ENCODE measurements around the gene RNF212.

The RNF212 gene

GRCh38 chr4:1024882-1025545 lies 88.3 kb downstream of the RNF212 start:
- TF ChIP-seq TAF1 (IDR thresholded peaks at IDR 0.05; ENCODE audit: borderline replicate concordance, insufficient read depth, low read length) (no peak), REST (IDR thresholded peaks at IDR 0.05; ENCODE audit: insufficient read depth in 1 of 2, low read depth in 2 of 2, low read length in 2 of 2) (no peak), POLR2AphosphoS5 (IDR thresholded peaks at IDR 0.05; ENCODE audit: low read depth, low read length) (no peak), FOXP2 (optimal IDR thresholded peaks at IDR 0.05; ENCODE audit: borderline replicate concordance, extremely low read depth, extremely low read length, insufficient read depth) (no peak), SIN3A (IDR thresholded peaks at IDR 0.05; ENCODE audit: borderline replicate concordance, insufficient read depth, low read length) (no peak)

GRCh38 chr4:1023895-1024740 lies 89.2 kb downstream of the RNF212 start:
- TF ChIP-seq POLR2AphosphoS5 (IDR thresholded peaks at IDR 0.05; ENCODE audit: low read depth, low read length) (no peak), TAF1 (IDR thresholded peaks at IDR 0.05; ENCODE audit: borderline replicate concordance, insufficient read depth, low read length) (no peak), REST (IDR thresholded peaks at IDR 0.05; ENCODE audit: insufficient read depth in 1 of 2, low read depth in 2 of 2, low read length in 2 of 2) (no peak), FOXP2 (optimal IDR thresholded peaks at IDR 0.05; ENCODE audit: borderline replicate concordance, extremely low read depth, extremely low read length, insufficient read depth) (no peak), SIN3A (IDR thresholded peaks at IDR 0.05; ENCODE audit: borderline replicate concordance, insufficient read depth, low read length) (no peak)

- no peak for TF ChIP-seq TAF1 (IDR thresholded peaks at IDR 0.05; ENCODE audit: borderline replicate concordance, insufficient read depth, low read length)
- no peak for TF ChIP-seq REST (IDR thresholded peaks at IDR 0.05; ENCODE audit: insufficient read depth in 1 of 2, low read depth in 2 of 2, low read length in 2 of 2)
- no peak for TF ChIP-seq POLR2AphosphoS5 (IDR thresholded peaks at IDR 0.05; ENCODE audit: low read depth, low read length)
- no peak for TF ChIP-seq FOXP2 (optimal IDR thresholded peaks at IDR 0.05; ENCODE audit: borderline replicate concordance, extremely low read depth, extremely low read length, insufficient read depth)
- TF ChIP-seq SIN3A (IDR thresholded peaks at IDR 0.05; ENCODE audit: borderline replicate concordance, insufficient read depth, low read length) = no peak
Observed at GRCh38 chr4:1023075-1023640, 90.2 kb downstream of the RNF212 start.

- TF ChIP-seq SIN3A (IDR thresholded peaks at IDR 0.05; ENCODE audit: borderline replicate concordance, insufficient read depth, low read length) (no peak), POLR2AphosphoS5 (IDR thresholded peaks at IDR 0.05; ENCODE audit: low read depth, low read length) (no peak), TAF1 (IDR thresholded peaks at IDR 0.05; ENCODE audit: borderline replicate concordance, insufficient read depth, low read length) (no peak), REST (IDR thresholded peaks at IDR 0.05; ENCODE audit: insufficient read depth in 1 of 2, low read depth in 2 of 2, low read length in 2 of 2) (no peak), FOXP2 (optimal IDR thresholded peaks at IDR 0.05; ENCODE audit: borderline replicate concordance, extremely low read depth, extremely low read length, insufficient read depth) (no peak)
Observed at GRCh38 chr4:1022739-1023066, 90.7 kb downstream of the RNF212 start.
